T1000 (cell line): ENCODE results near the gene ATG14.
"Not testable (repeated sequence)": the region's sequence is repeated elsewhere in the genome, so short reads cannot be mapped to it uniquely, and the experiment has no call there.

ENCODE experiments used
- DNase-seq: peaks from one replicate; lab custom pipeline; 2025; ENCODE audit warnings: mixed read lengths; lab: John Stamatoyannopoulos, UW

The ATG14 gene

DNA sequence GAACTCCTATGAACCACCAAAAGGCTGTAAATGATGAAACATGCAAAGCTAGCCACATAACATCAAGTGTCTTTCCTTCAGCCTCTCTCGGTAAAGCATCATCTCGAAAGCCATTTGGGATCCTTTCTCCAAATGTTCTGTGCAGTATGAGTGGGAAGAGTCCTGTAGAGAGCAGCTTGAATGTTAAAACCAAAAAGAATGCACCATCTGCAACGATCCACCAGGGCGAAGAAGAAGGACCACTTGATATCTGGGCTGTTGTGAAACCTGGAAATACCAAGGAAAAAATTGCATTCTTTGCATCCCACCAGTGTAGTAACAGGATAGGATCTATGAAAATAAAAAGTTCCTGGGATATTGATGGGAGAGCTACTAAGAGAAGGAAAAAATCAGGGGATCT is 61.2 kb downstream of the ATG14 start:
- DNase-seq, result no peak

- DNase-seq, result no peak
Observed at GRCh38 chr14:55349565-55349964, 62.1 kb downstream of the ATG14 start.

DNA sequence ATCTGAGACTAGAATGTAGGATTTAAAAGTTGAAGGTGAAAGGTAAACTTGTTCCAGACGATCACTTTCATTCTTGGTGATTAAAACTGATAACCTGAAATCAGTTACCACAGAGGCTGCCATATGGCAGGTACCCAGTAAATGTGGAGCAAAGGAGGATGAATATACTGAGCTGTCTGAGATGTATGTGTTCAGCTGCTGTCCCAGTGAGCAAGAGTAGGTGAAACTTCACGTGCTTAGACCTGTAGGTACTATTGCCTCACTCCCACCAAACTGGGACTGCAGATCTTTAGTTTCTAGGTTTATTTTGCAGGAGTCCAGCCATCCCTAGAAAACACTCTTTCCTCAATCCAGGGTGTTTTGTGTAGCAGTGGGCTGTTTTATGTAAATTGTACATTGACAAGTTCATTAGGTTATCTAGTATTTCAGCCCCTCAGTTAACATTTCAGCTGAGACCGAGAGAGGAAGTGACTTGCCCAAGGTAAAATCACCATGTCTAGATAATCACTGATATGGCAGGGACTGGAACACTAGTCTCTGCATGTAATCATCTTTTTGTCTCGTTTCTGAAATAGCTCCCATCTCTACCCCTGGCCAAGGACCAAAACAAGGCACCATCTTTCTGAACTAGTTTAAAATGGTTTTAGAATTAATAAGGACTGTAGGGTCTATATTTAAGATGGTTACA is 62.7 kb downstream of the ATG14 start:
- no peak for DNase-seq

- no peak for DNase-seq
Observed at GRCh38 chr14:55347748-55348147, 63.9 kb downstream of the ATG14 start.

GRCh38 chr14:55347040-55347439 is 64.6 kb downstream of the ATG14 start:
- DNase-seq, result no peak

DNA sequence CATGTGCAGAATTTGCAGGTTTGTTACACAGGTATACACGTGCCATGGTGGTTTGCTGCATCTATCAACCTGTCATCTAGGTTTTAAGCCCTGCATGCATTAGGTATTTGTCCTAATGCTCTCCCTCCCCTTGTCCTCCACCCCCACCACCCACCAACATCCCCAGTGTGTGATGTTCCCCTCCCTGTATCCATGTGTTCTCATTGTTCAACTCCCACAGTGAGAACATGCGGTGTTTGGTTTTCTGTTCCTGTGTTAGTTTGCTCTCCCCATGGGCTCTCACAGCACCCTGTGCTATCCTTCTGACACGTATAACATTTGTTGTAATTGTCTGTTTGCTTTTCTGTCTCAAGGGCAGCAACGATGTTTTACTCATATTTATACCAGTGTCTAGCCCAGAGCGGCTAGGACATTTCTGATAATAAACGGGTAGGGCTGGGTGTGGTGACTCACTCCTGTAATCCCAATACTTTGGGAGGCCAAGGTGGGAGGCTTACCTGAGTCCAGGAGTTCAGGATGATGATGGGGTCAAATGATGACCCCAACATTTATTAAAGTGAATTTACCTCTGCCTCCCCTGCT is 67.0 kb downstream of the ATG14 start:
- not testable (repeated sequence) for DNase-seq

DNA sequence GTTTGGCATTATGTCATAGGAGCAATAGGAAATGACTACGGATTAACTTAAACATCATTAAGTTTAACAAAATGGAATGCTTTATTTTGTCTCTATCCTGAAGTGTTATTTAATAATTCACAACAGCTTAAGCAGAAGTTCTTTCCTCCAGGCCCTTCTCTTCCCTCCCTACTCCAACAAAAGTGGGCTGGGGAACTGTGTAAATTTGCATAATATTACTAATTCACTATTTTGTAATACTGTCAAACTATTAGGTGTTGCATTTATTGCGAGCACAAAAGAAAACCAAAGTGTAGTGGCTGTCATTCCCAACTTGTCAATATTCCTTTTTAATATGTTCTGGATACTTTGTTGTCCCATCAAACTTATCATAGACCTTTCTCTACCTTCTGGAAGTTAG is 69.8 kb downstream of the ATG14 start:
- no peak for DNase-seq

DNA sequence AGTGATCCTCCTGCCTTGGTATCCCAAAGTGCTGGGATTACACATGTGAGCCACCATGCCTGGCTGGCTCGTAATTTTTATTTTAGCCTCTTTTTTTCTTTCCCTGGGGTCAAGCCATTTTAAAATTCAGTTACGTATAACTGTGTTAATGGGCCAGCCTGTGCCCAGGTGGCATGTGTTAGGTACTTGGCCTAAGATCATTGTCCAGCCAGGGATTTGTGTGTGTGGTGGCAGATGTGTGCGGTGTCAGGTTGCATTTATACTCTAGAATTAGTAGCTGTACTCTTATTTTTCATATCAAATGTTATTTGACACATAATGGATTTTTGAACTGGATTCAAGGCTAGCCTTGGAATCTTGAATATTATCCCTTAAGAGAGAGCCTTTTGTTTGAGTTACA is 71.1 kb downstream of the ATG14 start:
- DNase-seq, result no peak

GRCh38 chr14:55339770-55340169 is 71.9 kb downstream of the ATG14 start:
- no peak for DNase-seq

DNA sequence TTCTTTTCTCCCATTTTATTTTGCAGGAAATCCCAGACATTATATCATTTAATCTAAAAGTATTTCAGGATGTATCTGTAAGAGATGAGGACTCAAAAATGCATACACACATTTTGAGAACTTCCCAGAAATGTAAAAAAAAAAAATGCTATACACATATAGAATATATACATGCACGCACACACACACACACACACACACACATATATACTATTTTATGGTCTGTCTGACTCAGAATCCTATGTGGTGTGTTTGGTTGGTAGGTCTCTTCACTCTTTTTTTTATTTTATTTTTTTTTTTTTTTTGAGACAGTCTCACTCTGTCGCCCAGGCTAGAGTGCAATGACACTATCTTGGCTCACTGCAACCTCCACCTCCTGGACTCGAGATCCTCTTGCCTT is 74.9 kb downstream of the ATG14 start:
- no peak for DNase-seq

- DNase-seq, result no peak
Observed at GRCh38 chr14:55336162-55336561, 75.5 kb downstream of the ATG14 start.

DNA sequence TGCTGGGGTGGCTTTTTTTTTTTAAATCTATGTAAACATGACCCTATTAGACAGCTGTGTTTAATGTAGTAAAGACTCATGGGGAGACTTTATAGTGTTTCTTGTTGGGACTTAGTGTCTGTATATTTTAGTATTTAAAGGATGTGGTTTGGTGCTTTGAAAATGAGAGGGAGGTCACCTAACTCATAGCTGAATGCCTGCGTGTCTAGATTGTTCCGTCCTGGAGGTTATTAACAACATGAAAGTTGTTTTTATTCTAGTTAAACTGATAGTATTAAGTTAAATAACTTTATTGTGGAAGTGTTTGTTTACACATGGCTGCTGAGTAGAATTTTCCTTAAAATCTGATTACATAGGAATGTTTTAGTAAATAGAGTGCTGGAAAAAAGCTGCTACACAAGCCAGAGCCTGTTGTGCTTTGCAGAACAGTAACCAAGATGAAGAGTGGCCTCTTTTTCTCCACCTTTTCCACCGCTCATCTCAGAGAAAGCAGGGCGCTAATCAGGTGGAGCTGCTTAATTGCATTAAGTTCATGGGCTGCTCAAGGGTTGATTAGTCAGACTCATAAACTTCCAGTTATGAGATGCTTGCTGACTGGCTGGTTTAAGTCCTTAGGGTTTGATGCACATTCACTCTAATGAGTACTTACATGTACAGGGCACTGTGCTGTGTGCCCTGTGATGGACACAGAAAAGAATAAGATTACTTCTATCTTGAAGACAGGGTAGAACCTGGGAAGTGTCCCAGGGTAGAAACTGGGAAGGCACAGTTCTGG is 77.7 kb downstream of the ATG14 start:
- DNase-seq, result no peak

- DNase-seq, result no peak
Observed at GRCh38 chr14:55332654-55333570, 78.7 kb downstream of the ATG14 start.

DNA sequence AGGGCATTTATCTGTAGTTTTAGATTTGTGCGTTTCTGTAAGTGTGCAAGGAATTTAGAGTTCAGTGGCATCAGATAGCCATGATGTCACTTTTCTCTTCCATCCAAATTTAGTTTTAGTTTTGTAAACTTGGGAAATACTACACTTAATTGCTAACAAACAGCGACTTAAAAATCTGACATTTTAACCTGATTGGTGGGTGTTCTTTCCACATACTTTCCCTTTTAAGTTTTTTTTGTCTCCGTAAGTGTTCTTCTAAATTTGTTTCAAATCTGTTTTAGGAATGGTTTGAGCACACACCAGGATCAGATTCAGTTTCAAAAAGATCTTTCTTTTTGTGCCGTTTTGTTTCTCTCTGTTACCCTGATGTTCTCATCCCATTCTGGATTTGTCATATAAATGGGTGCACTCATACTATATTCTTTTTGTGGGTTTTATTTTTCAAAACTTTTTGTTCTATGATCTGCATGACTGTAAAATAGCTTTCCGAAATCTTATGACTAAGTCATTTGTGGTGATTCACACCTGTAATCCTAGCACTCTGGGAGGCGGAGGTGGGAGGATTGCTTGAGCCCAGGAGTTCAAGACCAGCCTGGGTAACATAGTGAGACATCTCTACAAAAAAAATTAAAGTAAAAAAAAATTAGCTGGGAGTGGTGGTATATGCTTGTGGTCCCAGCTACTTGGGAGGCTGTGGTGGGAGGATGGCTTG is 81.5 kb downstream of the ATG14 start:
- no peak for DNase-seq

DNA sequence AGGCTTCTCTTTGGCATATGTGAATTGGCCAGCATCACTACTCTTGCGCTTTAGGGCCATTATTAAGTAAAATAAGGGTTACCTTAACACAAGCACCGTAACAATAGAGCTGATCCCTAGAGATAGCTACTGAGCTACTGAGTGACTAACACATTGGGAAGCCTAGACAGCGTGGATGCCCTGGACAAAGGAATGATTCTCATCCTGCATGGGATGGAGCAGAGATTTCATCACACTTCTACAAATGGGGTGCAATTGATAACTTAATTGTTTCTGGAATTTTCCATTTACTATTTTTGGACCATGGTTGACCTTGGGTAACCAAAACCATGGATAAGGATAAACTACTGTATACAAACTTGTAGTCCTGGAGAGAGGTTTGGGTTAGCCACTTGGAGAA is 83.3 kb downstream of the ATG14 start:
- no peak for DNase-seq

DNA sequence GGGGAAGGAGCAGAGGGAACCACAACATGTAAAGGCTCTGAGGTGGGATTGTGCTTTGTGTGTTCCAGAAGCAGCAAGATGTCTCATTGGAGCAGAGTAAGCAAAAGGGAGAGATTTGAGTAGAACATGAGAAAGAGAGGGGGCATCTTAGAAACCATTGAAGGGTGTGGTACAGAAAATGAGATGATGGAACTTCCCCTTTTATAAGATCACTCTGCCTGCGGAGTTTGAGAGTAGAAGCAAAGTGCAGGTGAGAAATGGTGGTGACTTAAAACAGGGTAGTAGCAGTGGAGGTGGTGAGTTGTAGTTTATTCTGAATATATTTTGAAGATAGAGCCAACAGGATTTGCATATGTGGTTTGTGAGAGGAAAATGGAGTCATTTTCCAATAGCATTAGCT is 84.5 kb downstream of the ATG14 start:
- no peak for DNase-seq

DNA sequence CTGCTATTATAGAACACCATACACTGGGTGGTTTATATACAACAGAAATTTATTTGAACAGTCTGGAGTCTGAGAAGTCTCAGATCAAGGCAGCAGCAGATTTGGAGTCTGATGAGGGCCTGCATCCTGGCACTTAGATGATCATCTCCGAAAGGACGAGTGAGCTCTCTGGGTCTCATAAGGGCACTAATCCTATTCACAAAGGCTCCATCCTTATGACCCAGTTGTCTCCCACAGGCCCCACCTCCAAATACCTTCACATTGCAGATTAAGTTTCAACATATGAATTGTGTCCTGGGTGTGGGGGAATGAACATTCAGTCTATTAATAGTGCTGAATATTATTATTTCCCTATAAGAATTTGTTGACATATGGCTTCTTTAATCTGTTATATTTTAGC is 86.8 kb downstream of the ATG14 start:
- DNase-seq, result no peak

DNA sequence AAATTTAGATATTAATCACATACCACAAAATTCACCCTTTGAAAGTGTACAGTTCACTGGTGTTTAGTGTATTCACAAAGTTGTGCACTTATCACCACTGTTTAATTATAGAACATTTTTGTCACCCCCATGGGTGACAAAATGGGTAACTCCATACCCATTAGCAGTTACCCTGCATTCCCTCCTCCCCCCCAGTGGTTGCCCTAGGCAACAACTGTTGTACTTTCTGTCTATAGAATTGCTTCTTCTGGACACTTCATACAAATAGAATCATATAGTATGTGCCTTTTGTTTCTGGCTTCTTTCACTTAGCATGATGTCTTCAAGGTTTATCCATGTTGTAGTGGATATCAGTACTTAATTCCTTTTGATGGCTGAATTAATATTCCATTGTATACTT is 87.7 kb downstream of the ATG14 start:
- DNase-seq, result no peak

DNA sequence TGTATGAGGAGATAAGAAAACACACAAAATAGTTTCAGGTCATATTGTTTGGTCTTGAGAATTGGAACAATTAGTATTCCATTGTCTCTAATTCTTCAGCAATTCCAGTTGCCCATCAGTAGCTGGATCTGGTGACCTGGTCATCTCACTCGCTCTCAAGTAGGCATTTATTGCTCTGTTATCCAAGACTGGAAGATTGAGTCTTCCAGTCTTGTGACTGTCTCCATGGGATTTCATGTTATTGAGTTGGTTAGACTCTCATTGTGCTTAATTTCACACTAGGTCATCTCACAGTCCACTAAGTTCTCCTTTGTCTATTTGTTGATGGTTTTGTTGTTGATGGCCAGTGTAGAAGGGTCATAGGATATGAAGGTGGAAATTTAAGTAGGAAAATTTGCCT is 92.9 kb downstream of the ATG14 start:
- no peak for DNase-seq

DNA sequence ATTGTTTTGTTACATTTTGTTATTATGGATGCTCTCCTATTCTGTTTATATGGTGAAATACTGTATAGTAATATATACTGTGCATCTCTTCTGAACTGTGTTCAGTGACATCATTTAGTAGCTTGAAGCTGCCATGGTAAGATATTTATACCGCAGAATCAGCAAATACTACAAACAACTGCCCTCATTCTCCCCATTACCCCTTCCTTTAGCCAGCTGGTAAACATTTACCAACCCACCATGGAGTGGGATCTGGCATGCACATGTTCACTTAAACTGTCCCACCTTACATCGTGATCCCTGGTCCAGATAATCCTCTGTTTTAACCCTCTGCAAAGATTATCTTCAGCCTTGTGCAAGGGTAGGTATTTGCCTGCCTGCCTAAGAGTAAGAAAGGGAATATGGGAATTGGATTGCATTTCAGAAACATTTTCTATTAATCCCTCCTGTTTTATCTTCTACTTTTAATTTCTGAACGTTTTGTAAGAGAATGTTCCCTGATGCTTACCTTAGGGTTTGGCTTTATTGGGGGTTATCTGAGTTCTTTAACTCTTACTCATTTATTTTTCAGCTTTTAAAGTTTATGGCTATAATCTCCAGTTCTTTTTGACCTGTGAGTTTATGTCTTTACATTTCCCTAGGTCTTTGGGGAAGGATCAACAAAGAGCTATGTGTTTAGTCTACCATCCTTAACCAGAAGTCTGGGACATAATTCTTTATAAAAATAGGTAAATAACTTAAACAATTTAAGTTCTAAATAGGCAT is 93.9 kb downstream of the ATG14 start:
- no peak for DNase-seq

DNA sequence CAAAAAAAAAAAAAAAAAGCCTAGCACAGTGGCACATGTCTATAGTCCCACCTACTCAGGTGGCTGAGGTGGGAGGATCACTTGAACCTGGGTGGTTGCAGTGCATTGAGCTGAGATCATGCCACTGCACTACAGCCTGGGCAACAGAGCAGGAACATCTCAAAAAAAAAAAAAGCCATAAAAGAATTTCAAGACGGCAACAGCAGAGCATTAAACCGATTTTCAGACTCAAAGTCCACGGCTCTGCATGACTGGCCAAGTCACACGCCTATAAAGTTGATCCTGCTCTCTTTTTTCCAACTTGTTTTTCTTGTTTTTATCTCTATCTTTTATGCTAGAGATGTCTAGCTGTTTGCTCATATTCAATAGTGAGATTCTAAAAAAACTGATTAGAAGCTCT is 95.1 kb downstream of the ATG14 start:
- no peak for DNase-seq
